HG02571 (cell line): ENCODE measurements around the gene AP3S1.
"Not testable (repeated sequence)": the region's sequence is repeated elsewhere in the genome, so short reads cannot be mapped to it uniquely, and the experiment has no call there.

Source experiments
- ATAC-seq: cut with Tn5 transposase; IDR thresholded peaks from one replicate; pipeline ENCODE4 v1.9.1; 2021; ENCODE audit warnings: mild to moderate bottlenecking, moderate library complexity; ENCODE audit not compliant: unreplicated experiment

Gene AP3S1

DNA sequence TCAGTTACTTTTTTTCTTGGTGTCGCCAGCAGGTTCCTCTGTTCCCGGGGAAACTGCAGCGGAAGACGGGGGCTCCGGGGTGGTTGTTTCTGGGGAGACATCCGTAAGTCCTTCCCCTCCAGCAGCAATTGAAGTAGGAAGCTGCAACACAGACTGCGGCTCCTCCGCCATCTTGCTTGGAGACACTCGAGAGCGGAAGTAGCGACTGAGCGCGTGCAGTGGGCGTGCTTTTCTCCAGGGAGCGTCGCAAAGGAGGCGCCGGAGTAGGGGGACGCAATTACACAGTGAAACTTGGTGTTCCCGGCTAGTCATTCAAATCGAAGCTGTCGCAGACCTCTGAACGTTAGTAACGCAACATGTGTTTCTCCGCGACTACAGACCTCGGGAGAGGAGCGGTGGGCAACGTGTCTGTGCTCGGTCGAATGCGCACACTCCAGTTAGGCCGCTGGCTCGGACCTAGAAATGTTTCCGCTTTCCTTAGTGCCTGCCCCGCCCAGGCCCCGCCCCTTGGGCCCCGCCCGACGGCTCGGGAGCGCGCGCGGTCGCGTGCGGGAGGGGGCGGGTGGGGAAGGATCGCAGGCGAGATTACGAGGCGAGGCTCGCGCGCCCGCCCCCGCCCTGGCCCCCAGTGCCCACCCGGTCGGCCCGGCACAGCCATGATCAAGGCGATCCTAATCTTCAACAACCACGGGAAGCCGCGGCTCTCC is at the start of gene AP3S1, which contains the start of gene ATG12:
Gene AP3S1, plus strand, starts transcription at position 554 of the 707 bp plus-strand sequence. Its CDS starts 103 bp downstream, at position 657.
Gene ATG12, minus strand, starts transcription at position 184 of the 707 bp plus-strand sequence. Its CDS starts 13 bp downstream, at position 171.
- peak; percentile 85 for ATAC-seq

DNA sequence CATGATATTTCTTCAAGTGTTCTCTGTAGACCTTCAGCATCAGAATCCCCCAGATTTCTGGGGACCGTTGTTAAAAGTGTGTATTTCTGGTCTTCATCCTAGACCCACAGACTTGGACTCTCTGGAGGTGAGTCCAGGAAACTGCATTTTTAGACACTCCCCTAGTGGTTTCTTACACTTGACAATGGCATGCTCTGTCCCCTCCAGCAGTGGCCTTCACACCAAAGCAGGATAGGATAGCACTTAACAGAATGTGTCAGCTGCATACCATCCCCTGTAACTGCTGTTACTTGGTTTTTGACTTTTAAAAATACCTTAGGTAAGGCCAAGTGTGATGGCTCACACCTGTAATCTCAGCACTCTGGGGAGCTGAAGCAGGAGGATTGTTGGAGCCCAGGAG is 46.0 kb upstream of the AP3S1 start:
- ATAC-seq = no peak

DNA sequence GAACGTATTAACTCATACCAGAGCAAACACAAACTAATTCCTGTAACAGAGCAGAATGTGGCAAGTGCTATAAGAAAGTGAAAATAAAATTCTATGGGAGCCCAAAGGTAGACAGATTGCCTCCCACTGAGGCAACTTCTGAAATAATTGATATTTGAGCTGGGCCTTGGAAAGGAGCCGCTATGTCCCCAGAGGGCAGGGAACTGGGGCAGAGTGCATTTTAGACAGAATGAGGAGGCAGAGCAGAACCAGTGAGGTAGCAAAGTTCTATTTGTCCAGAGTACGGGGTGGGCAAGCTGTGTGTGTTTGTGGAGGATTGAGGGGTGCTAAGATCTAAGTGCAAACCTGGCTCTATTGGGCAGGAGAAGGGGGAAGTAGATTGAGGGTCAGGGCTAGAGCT is 45.1 kb upstream of the AP3S1 start:
- no peak for ATAC-seq

DNA sequence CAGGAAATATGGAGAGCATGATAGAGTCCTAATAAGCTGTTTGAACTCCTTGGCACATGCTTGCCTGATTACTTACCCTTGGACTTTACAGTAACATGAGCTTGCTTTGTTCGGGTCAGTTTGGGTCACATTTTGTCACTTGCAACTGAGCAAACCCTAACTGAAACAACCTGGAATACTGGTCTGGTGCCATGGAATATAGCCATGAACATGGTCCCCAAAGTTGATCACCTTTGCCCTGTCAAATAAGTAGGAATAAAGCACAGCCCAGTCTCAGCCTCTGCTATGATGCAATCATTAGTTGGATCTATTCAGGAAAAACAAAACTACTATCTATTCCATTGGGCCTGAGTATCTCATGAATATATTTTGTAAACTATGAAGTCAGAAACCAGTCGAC is 43.5 kb upstream of the AP3S1 start:
- ATAC-seq = no peak

DNA sequence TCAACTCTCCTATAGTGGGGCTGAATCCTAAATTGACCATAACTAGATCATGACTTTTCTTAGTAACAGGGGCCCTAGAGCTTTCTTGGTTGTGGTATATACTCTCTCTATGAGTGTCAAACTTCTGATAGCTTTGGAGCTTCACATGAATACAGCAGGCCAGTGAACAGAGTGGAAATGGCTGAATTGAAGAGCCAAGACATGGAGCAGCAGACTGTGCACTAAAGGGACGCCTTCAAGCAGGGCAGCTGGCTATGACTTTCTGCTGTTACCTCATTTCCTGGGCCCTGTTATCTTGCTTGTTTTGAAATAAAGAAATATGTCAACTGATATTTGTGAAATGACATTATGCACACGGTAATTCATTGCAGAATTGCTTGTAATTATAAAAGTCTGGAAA is 41.6 kb upstream of the AP3S1 start:
- ATAC-seq = no peak

DNA sequence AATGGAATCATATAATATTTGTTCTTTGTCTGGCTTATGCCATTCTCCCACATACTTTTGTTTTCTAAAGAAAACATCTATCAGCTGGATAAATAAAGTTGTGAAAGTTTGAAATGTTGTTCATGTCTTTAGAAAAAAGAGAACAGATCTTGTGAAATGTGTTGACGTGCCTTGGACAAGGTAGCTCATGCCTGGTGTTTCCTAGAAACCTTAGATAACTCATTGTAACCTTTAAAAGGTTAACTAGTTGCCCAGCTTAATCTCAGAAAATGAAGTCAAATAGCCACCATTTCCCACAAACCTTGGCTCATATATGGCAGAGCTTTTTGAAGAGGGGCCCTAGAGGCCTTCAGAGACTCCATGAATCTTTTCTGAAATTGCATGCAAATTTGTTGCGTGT is 40.6 kb upstream of the AP3S1 start:
- ATAC-seq = no peak

DNA sequence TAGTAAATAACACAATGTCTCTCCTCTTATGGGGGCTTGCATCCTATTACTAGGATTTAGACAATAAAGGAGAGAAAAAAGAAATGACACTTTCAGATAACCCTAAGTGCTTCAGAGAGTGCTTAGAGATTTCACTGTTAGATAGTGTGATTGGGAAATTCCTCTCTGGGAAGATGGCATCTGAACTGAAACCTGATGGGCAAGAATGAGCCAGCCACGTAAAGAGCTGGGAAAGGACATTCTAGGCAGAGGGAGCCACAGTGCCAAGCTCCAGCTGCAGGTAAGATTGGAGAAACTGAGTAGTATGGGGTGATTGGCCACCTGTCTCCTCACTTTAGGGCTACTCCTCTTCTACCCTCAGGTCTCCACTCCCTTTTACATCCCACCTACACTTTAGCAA is 39.8 kb upstream of the AP3S1 start:
- no peak for ATAC-seq

DNA sequence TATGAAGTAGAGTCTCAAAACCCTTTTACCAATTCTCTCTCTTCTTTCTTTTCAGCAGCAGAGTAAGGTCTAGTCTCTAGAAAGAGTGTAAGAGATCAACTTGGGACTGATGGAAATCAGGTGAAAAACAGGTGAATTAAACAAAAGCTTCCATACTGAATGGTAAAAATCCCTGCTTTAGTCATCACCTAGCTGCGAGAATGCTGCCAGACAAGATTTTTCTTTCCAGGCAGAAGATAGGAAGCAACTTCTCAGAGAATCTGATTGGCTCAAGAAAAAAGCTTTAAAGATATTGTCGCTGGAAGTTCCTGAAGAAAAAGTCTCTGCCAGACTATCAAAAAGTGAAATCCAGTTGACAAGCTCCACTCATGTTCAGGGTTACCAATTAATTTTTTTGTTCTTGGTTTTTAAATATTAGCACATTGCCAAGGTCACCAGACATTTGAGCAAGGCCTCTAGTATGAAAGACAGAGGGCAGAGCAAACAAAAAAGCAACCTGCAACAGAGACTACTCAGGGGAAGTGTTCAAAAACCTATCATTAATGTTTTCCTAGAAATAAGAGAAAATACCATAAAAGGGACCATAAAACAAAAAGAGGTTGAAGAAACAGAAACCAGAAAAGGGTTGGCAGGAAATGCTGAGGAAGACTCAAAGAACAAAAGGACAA is 34.6 kb upstream of the AP3S1 start:
- ATAC-seq = no peak

DNA sequence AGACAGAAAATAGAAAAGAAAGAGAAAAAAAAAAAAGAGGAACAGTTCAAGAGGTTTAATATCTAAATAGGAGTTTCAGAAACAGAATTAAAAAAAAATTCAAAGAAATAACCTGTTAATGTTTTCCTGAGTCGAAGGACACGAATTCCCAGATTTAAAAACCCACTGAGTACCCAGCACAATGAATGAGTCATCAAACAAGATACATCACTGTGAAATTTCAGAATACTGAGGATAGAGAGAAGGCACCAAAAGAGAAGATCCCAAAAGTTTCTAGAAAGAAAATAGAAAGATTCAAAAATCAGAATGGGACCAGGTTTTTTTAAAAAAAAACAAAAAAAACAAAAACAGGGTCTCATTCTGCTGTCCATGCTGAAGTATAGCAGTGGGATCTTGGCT is 34.1 kb upstream of the AP3S1 start:
- no peak for ATAC-seq

DNA sequence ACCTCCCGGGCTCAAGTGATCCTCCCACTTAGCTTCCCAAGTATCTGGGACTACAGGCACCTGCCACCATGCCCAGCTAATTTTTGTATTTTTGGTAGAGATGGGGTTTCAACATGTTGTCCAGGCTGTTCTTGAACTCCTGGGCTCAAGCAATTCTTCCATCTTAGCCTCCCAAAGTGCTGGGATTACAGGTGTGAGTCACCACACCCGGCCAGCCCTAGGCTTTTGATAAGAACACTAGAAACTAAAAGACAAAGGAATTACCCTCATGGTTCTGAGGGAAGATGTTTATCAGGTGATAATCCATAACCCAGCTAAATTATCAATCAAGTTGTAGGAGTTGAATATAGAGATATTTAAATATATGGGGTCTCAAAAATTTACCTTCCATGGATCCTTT is 33.7 kb upstream of the AP3S1 start:
- ATAC-seq = not testable (repeated sequence)

DNA sequence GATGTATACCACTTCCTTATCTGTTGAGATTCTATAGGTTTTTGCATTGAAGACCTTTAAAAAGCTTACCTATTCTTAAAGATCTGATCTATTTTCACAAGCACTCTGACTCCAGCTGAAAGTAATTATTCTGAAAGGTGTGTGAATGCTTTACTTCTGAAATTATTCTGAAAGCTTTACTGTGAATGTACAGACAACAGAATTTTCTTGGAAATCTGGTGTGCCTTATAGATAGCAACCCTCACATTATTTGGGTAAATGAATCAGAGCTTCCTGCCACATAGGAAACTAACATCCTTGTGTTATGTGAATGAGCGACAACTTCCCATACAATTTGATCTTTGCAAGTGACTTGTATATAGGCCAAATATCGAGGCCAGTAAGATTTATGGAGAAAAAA is 31.8 kb upstream of the AP3S1 start:
- no peak for ATAC-seq

DNA sequence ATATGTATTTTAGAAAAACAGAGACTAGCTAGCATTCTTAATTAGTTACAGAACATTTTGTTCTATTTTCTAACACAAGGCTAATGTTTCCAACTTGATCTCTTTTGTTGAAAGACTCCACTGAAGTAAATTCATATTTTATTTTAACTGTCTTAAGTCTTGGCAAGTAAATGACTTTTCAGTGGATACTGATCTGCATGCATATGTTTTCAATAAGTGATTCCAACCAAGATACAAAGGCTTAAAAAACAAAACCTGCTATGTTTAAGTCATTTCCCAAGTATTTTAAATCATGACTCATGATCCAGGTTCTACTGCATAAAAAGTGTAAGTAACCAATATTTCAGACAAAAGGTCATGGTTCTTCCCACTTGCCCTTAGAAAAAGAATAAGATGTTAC is 31.0 kb upstream of the AP3S1 start:
- ATAC-seq = no peak

DNA sequence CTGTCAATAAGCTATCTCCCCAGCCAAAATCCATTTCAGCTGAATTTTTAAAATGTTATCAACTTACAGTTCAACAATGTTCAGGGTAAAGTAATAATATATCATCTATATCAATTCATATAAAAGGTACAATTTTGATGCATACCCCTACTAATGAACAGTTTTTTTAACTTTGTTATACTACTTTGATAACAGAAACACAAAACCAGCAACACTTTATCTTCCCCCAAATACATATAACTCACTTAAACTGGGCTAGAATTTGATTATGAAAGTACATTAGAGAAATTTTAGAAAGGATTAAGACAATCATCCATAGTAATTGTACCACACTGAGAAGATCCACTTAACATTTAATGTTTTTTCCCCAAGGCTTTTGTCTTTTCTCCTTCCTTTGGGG is 30.3 kb upstream of the AP3S1 start:
- ATAC-seq = no peak

DNA sequence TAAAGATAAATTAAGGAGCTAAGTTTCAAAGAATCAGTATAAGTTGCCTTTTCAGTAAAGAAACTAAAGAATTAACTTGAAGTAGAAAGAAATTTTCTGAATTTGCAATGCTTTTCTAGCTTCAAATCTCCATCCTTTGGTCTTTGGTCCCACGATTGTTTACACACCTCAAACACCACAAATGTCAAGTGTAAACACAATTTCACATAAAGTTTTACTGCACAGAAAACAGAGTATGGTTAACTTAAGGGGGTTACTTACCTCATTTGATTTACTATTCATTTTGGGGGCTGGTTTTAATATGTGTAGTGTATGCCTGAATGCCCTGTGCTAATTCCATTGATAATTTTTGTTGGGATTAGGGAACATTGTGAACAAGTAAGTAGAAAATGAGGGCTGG is 29.4 kb upstream of the AP3S1 start:
- ATAC-seq = no peak

DNA sequence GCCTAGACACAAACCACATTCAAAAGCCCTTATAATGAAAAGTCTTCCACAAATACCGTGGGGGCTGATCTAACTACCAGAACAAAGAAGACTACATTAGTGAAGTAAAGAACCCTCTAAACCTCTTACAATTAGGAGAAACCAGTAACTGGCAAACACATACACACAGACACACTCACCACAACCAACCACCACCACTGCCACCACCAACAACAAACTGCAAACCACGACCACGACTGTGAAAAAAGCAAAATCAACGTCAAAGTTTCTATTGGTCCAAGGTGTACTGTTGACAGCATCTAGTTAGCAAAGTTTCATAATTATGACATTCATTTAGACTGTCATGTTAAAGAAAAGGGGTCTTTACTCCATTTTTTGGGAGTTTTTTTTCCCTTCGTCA is 28.0 kb upstream of the AP3S1 start:
- ATAC-seq = no peak

DNA sequence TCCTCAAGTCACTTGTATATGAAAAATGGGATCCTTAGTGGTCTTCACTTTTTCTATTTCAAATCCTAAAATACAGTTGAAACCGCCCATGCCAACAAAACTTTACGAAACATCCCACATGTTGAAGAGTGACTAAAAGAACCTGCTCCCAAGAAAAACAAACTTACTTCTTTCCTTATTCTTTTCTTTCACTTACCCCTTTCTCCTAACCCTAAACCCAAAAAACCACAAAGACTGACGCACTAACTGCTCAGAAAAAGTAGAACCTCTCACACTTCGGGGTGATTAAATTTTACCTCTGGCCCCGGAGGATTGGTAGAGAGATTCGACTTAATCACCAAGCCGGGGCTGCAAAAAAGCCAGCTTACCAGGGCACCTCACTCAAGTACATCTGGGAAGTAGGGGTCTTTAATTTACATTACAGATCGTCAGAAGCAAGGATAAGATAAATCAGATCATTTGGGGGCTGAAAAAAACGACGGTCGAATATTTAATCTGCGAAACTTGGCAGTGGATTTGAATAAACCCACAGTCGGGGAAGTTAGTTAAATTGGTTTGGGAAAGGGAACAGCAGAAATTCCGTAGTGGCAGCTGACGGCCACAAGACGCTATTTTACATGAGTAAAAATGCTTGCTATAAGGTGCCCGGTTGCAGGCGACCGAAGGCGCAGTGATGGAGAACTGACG is 26.6 kb upstream of the AP3S1 start:
- ATAC-seq = no peak

DNA sequence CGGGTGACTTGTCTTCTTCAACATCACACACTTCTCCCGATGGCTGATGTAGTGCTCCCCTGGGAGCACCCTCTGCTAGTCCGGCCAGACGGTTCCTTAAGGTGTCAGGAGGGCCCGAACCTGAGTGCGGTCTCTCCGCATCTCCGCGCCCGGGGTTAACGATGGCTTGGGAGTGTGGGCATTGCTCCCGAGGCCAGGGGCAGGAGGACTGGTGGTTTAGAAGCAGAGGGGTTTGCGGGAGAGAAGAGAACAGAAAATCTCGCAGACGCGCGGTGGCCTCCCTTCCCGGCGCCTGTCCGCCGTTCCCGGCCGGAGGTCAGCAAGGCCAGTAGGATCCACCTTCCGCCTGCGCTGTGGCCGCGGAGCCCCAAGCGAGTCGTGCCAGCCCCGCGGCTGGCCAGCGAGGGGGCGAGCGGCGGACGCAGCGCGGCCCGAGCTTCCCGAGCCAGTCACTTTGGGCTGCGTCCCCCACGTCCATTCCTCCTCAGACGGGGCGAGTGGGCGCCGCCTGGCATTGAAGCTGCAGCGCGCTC is 26.0 kb upstream of the AP3S1 start:
- ATAC-seq = no peak

DNA sequence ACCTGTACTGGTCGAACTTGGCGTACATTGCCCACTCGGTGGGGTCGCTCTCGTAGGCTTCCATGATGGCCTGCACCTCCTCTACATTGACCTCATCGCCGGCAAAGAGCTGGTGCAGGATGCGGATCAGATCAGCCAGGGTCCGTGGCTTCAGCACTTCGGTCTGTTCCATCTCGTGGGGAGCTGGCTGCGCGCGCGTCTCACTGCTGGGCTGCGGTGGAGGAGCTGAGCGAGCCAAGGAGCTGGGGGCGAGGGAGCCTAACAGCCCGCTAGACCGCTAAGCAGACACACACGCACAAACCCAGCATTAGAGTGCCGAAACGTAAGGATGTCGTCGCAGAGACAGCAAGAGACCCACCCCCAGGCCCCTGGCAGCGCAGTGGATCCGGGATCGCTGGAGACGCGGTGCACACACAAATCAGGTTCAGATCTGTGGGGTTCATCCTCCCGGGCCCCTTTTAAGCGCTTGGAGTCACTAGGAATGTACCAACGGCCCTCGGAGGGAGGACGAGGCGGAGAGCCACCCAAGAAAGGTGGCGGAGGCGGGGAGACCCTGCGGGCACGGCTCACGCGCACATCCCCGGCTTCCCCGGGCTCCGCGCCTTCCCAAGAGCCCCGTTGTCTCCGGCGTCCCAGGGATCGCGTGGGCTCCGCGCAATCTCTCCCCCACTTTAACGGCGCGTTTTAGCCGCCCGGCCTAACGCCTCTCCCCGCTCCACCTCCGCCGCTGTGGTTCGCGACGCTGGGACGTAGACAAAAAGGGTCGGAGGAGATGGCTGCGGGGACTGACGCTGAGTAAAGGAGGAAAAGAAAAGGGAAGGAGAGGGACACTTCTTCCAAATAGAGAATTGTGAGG is 25.3 kb upstream of the AP3S1 start, which contains the start of gene CDO1:
Gene CDO1, minus strand, starts transcription at position 434 of the 856 bp plus-strand sequence. Its CDS starts 262 bp downstream, at position 172.
- no peak for ATAC-seq

DNA sequence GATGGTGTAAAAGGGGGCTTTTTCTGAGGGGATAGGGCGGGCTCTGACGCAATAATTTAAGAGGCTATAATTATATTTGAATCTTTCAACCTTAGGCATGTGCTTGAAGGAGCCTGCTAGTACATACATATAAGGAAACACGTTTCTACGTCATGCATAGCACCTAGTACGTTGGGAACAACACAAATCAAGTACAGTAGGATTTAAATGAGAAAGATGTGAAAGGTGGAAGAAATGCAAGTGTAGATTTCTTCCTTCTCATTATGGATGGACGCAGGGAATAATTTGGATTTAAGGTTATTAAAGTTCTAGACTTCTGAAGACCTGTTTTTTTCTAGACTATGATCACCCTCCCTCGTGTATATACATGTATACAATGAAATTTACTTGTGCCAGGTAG is 24.3 kb upstream of the AP3S1 start:
- no peak for ATAC-seq

DNA sequence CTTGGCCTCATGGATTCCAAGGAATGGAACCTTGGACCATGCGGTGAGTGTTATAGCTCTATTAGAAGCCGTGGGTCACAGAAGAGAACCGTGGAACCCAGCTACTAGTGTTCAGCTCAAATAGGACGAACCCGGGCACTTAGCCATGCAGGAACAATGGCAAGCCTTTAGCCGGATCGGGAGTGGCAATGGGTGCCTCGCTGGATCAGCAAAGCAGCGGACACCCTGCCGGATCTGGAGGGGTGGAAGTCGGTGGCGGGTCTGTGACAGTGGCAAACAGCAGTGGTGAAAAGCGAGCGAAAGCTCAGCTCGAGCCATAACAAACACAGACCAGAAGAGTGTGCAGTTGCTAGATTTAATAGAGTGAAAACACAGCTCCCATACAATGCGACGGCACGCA is 22.9 kb upstream of the AP3S1 start:
- no peak for ATAC-seq

DNA sequence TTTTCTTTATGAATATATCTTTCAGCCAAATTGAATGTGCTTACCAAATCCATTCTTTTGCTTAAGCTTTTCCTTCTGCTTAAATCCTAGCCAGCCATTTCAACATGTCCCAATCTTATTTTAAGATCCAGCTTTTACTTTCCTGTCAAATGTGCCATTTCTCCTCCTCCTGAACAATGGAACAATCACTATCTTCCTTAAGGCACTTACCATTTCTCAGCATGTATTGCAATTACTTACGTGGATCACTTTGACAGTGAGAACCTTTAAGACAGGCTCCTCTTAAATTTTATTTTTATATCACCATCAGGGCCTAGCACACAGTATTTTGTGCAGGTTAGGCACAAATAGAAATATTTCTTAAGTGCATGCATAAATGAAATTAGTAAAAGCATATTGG is 20.9 kb upstream of the AP3S1 start:
- ATAC-seq = no peak
